ENCODE results near the gene ANG.
"Not testable (repeated sequence)": the region's sequence is repeated elsewhere in the genome, so short reads cannot be mapped to it uniquely, and the experiment has no call there.

The ANG gene

DNA sequence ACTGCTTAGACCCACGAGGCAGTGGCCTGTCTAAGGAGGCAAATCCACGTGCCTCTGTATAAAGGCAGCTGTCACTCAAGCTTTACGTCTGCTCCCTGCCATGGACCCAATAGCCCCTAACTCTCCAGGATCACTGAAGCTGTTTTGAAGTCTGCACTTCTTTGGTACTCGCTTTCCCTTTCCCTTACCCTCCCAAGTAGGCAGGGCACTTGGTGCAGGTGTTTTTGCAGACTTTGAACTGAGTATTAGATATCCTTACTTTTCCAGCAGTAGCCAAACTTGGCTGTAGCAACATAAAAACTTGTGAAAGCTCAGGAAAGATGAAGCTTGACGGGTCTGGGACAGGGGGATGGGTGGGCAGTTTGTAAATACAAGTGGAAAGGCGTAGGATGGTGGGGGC, 29.2 kb upstream of the ANG start:
- no peaks in the 10 kb centered on the region for H3K36me3 Mint-ChIP-seq (ENCODE audit: low read depth)
- no peak overlapping the region for H3K27ac Mint-ChIP-seq
- peaks cover 99% of the 10 kb centered on the region for H3K27me3 Mint-ChIP-seq (ENCODE audit: low read depth)
- peaks cover 2% of the 10 kb centered on the region for H3K9me3 Mint-ChIP-seq
- TF ChIP-seq, protein P1, sequence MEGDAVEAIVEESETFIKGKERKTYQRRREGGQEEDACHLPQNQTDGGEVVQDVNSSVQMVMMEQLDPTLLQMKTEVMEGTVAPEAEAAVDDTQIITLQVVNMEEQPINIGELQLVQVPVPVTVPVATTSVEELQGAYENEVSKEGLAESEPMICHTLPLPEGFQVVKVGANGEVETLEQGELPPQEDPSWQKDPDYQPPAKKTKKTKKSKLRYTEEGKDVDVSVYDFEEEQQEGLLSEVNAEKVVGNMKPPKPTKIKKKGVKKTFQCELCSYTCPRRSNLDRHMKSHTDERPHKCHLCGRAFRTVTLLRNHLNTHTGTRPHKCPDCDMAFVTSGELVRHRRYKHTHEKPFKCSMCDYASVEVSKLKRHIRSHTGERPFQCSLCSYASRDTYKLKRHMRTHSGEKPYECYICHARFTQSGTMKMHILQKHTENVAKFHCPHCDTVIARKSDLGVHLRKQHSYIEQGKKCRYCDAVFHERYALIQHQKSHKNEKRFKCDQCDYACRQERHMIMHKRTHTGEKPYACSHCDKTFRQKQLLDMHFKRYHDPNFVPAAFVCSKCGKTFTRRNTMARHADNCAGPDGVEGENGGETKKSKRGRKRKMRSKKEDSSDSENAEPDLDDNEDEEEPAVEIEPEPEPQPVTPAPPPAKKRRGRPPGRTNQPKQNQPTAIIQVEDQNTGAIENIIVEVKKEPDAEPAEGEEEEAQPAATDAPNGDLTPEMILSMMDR (IDR thresholded peaks at IDR 0.05; ENCODE audit: unreplicated experiment in 3 of 3), result no peak
- H3K4me3 Mint-ChIP-seq, result no peak overlapping the region
- peaks cover 5% of the 10 kb centered on the region for H3K4me1 Mint-ChIP-seq

DNA sequence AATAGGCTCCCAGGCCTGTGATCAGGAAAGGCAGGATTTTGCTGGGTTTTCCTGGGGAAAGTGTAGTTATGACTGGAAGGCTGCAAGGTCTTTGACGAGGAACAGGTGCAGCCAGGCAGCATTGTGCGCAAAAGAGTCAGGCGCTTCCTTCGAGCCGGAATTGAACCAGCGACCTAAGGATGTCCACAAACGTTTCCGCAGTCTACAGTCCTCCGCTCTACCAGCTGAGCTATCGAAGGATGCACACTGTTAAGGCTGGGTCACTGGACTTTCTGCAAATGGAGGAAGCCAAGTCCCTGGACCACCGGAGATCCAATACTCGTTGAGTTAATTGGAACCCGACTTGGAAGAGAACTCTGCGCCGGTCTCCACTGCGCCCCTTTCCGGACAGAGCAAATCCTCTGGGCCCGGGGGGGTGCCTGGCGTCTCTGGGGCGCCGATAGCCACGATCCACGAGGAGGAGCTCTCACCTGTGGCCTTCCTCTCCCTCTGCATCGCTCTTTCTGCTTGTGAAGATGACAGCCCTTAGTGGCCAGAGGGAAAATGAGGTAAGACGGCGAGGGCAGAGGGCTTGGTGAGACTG, 28.7 kb upstream of the ANG start:
- Mint-ChIP-seq H3K4me1 (peaks cover 5% of the 10 kb centered on the region), H3K27ac (no peak overlapping the region), H3K36me3 (ENCODE audit: low read depth) (no peaks in the 10 kb centered on the region), H3K9me3 (peaks cover 2% of the 10 kb centered on the region), H3K27me3 (ENCODE audit: low read depth) (peaks cover 99% of the 10 kb centered on the region), H3K4me3 (no peak overlapping the region)
- TF ChIP-seq, protein P1 (IDR thresholded peaks at IDR 0.05; ENCODE audit: unreplicated experiment in 3 of 3), result no peak

DNA sequence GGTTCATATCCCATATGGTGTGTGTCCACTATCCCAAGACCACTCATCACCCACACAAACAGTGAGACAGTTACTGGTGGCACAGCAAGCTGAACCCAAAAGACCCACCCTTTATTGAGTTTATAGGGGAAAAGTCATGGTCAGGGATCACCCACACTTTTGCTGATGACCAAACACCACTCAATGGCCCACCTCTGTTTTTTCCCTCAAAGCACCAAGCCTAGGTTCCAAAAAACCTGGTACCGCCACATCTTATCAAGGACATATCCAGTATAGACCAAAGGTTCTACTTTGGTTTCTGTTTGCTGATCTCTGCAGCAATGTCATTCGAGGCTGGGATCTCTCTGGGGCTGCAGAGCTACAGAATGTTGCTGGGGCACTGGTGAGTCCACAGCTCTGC, 27.4 kb upstream of the ANG start:
- H3K27ac Mint-ChIP-seq, result no peak overlapping the region
- H3K4me1 Mint-ChIP-seq, result peaks cover 5% of the 10 kb centered on the region

DNA sequence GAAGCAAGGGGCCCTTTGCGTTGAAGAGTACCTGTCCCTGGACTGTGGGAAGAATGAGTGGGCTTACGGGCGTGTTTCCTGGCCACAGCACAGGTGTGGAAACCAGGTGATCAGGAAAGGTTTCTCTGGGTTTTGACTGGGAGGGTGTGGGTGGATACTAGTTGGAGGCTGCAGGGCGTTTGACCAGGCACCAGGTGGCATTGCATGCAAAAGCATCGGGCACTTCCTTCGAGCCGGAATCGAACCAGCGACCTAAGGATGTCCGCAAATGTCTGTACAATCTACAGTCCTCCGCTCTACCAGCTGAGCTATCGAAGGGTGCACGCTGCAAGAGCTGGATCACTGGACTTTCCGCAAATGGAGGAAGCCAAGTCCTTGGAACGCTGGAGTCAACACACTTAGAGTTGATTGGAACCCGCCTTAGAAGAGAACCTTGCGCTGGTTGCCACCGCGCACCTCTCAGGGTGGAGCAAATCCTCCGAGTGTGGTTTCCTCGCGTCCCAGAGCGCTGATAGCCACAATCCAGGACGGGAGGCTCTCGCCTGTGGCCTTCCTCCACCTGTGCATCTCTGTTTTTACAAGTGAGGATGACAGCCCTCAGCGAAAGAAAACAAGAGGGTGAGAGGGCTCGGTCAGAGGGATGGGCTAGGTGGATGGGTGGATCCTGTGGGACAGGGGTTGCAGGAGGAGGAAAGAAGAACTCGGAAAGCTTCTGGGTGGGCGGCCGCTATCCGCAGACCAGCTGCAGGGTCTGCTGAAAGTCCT, 25.4 kb upstream of the ANG start:
- no peaks in the 10 kb centered on the region for H3K9me3 Mint-ChIP-seq
- peaks cover 5% of the 10 kb centered on the region for H3K4me1 Mint-ChIP-seq
- peak overlapping the region; percentile 70 to 79 (median 71) for H3K4me3 Mint-ChIP-seq
- TF ChIP-seq, protein P1 (IDR thresholded peaks at IDR 0.05; ENCODE audit: unreplicated experiment in 3 of 3), result peak in 2 of 3 experiments; percentile 19 to 26
- H3K27me3 Mint-ChIP-seq (ENCODE audit: low read depth), result peaks cover 99% of the 10 kb centered on the region
- H3K27ac Mint-ChIP-seq, result no peak overlapping the region
- H3K36me3 Mint-ChIP-seq (ENCODE audit: low read depth), result no peaks in the 10 kb centered on the region

More for the DNA sequence above, 27.4 kb upstream of the ANG start:
- Mint-ChIP-seq H3K9me3 (peaks cover 2% of the 10 kb centered on the region), H3K27me3 (ENCODE audit: low read depth) (peaks cover 99% of the 10 kb centered on the region), H3K4me3 (no peak overlapping the region), H3K36me3 (ENCODE audit: low read depth) (no peaks in the 10 kb centered on the region)
- TF ChIP-seq, protein P1 (IDR thresholded peaks at IDR 0.05; ENCODE audit: unreplicated experiment in 3 of 3), result no peak

DNA sequence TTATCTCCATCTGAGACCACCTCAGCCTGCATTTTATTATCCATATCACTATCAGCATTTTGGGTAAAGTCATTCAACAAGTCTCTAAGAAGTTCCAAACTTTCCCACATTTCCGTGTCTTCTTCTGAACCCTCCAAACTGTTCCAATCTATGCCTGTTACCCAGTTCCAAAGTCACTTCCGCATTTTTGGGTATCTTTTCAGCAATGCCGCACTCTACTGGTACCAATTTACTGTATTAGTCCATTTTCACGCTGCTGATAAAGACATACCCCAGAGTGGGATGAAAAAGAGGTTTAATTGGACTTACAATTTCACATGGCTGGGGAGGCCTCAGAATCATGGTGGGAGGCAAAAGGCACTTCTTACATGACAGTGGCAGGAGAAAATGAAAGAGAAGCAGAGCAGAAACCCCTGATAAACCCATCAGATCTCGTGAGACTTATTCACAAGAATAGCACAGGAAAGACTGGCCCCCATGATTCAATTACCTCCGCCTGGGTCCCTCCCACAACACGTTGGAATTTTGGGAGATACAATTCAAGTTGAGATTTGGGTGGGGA, 22.1 kb upstream of the ANG start:
- not testable (repeated sequence) for H3K9me3 Mint-ChIP-seq; H3K4me1 Mint-ChIP-seq; H3K36me3 Mint-ChIP-seq (ENCODE audit: low read depth); H3K27ac Mint-ChIP-seq; H3K4me3 Mint-ChIP-seq
- peaks cover 81% of the 10 kb centered on the region for H3K27me3 Mint-ChIP-seq (ENCODE audit: low read depth)

DNA sequence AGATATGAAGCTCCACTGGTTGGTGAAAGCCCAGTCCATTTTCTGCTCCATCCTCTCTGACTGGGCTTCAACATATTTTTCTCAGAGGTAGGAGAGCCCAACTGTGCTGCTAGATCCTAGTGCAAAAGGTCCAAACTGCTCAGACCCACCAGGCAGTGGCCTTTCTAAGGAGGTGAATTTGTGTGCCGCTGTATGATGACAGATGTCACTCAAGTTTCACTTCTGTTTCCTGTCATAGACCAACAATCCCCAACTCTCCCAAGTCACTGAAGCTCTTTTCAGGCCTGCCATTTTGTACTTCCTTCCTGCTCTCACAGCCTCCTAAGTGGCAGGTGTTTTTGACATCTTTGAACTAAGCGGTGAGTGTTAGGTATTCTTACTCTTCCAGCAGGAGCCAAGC, 20.6 kb upstream of the ANG start:
- Mint-ChIP-seq H3K4me1 (no peaks in the 10 kb centered on the region), H3K9me3 (no peaks in the 10 kb centered on the region), H3K27ac (no peak overlapping the region), H3K27me3 (ENCODE audit: low read depth) (peaks cover 66% of the 10 kb centered on the region), H3K36me3 (ENCODE audit: low read depth) (no peaks in the 10 kb centered on the region), H3K4me3 (no peak overlapping the region)
- TF ChIP-seq, protein P1 (IDR thresholded peaks at IDR 0.05; ENCODE audit: unreplicated experiment in 3 of 3), result no peak
